ENCODE measurements around the gene IRF8.
"Not testable (repeated sequence)": the region's sequence is repeated elsewhere in the genome, so short reads cannot be mapped to it uniquely, and the experiment has no call there.

IRF8 gene

GRCh38 chr16:85867189-85867588 is 31.8 kb upstream of the IRF8 start:
- DNase-seq (ENCODE audit: low read depth, low spot score): no peak

- DNase-seq (ENCODE audit: low read depth, low spot score): no peak
These were observed 30.5 kb upstream of the IRF8 start for GRCh38 chr16:85868495-85868894.

GRCh38 chr16:85869206-85869605 is 29.8 kb upstream of the IRF8 start:
- DNase-seq (ENCODE audit: low read depth, low spot score): no peak

GRCh38 chr16:85869785-85870558 is 29.0 kb upstream of the IRF8 start:
- no peak for DNase-seq (ENCODE audit: low read depth, low spot score)

DNA sequence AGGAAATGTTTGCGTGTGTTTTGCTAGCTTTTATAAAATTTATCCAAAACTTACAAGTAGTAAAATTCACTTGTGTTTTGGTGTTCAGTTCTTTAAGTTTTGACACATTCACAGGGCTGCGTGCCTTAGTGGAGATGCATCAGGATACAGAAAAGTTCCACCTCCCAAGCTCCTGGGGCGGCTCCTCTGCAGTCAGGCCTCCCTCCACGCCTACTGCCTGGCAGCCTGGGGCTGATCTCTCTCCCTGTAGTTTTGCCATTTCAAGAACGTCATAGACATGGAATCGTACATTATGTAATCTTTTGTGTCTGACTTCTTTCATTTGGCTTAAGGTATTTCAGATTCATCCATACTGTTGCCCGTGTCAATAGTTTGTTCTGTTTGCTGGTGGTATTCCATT is 27.2 kb upstream of the IRF8 start:
- DNase-seq (ENCODE audit: low read depth, low spot score): no peak

DNA sequence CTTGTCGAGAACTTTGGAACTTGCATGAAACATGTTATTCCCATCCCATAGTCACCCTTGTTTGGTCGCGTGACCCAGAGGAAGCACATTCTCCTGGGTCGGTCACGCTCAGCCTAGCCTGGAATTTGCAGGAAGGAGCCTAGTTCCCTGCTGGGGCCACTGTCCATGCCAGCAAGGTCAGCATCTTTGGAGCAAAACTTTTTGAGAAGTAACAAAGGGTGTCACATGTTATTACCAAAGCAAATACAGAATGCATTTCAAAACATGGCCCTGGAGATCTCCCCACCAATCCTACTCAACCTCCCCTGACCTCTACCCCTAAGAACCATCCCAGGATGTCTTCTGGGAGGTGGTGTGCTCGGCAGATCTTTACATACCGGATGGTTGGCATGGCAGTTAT is 26.2 kb upstream of the IRF8 start:
- DNase-seq (ENCODE audit: low read depth, low spot score): no peak

- DNase-seq (ENCODE audit: low read depth, low spot score): no peak
These were observed 25.8 kb upstream of the IRF8 start for GRCh38 chr16:85873153-85873552.

GRCh38 chr16:85874031-85874430 is 24.9 kb upstream of the IRF8 start:
- DNase-seq (ENCODE audit: low read depth, low spot score): not testable (repeated sequence)

- no peak for DNase-seq (ENCODE audit: low read depth, low spot score)
These were observed 20.6 kb upstream of the IRF8 start for GRCh38 chr16:85878407-85878806.

DNA sequence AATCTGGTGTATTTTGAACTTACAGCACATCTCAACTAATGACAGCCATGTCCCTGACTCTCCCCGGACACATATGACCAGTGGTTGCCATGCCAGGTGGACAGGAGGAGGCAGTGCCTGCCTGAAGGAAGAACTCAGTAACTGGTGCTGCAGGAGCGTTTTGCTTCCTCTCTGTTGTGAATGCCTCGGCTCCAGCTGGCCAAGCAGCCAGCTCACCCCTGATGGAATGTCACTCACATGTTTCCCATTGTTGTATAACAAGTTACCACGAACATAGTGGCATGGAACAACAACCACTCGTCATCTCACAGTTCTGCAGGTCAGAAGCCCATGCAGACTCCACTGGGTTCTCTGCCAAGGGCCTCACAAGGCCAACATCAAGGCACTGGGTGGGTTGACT is 20.1 kb upstream of the IRF8 start:
- DNase-seq (ENCODE audit: low read depth, low spot score): no peak

GRCh38 chr16:85879549-85879948 is 19.4 kb upstream of the IRF8 start:
- no peak for DNase-seq (ENCODE audit: low read depth, low spot score)

DNA sequence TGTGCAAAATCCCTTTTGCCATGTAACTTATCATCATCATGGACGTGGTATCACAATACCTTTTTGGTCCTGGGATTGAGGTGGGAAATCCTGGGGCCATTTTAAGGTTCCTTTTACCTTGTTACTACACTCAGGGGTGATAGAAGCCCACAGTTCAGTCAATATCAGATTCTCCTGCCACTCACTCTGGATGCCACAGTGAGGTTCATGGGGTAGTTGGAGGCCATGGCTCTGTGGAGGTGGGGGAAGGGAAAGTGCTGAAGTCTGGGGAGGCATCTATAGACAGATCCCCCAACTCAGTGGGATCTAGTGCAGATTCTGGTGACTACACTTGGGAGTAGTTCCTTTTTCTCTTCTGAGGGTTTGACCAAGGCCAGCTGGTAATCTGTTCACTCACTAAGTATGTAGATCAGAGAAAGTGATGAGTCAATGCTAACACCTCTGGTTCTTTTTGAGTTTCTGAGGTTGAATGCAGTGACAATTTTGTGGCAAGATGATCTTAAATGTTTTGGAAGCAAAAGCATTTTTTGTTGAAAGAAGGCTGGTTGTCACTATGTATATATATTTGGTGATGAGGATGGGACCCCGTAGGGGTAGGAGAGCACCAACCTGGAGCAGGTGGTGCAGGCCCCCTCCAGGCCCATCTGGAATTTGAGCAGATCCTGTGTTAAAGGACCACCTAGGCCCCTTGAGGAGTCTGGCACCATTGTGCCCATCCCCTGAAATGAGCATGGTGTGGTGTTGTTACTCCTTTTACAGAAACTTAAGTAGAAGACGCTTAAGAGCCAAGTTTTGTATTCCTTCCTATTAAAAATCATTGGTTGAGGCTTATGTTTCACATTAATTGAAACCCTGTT is 18.8 kb upstream of the IRF8 start:
- no peak for DNase-seq (ENCODE audit: low read depth, low spot score)

DNA sequence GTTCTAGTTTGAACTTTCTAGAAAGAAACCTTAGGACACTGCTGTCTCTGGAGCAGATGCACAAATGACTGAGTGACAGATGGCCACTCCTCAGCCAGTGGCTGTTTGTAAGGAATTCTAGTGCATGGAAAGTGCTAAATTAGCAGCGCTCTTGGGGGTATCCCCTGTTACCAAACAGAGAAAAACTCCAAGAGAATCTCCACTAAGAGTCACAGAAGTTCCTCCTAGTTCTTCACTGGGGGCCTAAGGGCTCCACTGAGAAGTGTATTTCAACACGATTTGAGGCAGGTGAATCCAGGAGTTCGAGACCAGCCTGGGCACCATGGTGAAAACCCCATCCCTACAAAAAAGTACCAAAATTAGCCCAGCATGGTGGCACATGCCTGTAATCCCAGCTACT is 18.1 kb upstream of the IRF8 start:
- no peak for DNase-seq (ENCODE audit: low read depth, low spot score)

DNA sequence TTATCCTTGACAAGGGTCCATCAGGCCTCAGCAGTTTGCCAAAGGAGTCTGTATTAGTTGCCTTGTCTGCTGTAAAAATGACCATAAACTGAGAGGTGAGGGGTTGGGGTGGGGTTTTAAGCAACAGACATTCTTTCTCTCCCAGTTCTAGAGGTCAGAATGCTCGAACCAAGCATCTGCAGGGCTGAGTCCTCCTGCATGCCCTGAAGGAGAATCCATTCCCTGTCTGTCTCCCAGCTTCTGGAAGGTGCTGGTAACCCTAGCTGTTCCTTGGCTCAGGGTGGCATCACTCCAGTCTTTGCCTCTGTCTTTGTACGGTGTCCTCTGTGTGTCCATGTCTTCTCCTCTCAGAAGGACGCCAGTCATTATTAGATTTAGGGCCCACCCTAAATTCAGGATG is 17.5 kb upstream of the IRF8 start:
- no peak for DNase-seq (ENCODE audit: low read depth, low spot score)

GRCh38 chr16:85882181-85882810 is 16.7 kb upstream of the IRF8 start:
- DNase-seq (ENCODE audit: low read depth, low spot score): no peak

DNA sequence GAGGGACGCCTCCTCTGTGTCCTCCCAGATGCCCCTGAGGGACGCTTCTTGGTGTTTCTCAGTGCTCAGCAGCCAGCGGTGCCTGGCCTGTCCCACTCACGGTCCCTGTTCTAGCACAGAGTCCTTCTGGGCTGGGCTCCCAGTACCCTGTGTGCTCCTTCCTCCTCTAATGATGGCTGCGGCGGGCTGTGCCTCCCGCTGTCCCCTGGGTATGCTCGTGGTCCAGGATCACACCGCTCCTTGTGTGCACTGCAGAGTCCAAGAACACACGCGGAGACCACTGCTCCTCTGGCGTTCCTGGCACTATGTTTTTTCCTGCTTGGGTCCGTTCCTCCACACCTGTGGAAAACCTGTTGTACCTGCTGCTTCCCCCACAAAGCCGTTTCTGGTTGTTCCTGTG is 15.1 kb upstream of the IRF8 start:
- DNase-seq (ENCODE audit: low read depth, low spot score): no peak

DNA sequence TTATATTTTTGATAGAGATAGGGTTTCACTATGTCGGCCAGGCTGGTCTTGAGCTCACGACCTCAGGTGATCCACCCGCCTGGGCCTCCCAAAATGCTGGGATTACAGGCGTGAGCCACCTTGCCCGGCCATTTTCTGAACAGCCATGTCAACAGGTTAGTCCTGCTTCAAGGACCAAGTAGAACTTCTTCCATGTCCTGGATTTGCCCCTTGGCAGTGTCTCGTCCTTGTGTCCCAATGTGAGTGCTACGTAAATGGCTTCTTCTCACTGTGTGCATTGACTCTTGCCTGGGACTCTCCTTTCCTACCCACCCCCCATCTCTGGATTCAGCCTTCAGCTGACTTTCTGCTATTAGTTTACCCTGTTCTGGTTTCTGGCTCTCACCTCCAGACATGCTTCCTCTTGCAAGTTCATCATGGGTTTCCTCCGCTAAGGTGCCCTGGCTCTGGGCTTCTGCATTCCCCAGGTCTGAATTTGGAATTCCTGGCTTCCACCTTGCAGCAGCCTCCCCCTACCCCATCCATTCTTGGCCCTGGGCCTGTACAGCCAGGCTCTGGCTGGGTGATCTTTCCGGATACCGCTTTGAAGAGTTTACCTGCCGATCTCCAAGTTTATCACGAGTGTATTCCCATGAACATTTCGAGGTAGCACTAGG is 14.0 kb upstream of the IRF8 start:
- DNase-seq (ENCODE audit: low read depth, low spot score): no peak

GRCh38 chr16:85885537-85885936 is 13.4 kb upstream of the IRF8 start:
- DNase-seq (ENCODE audit: low read depth, low spot score): no peak

GRCh38 chr16:85888405-85889331 is 10.3 kb upstream of the IRF8 start:
- no peak for DNase-seq (ENCODE audit: low read depth, low spot score)

GRCh38 chr16:85891033-85891775 is 7.8 kb upstream of the IRF8 start:
- DNase-seq (ENCODE audit: low read depth, low spot score): no peak

All from activated CD4-positive, CD25-positive, alpha-beta regulatory T cell treated with anti-CD3 and anti-CD28 coated beads, Interleukin-2, amount 50 U/mL, for 16 hours (primary cell).